Medulla oblongata (tissue), 1 donor: ENCODE results near the gene SLC26A4.
A peak's percentile ranks its signal among the peaks of the same experiment; 100 is the strongest.

Experiments used
- DNase-seq: peaks from one replicate; pipeline ENCODE4 v3.0.0-alpha.2; 2015; ENCODE audit errors: extremely low spot score

Gene SLC26A4

GRCh38 chr7:107661081-107661864, 645 bp downstream of the SLC26A4 start:
- no peak for DNase-seq

- DNase-seq, result no peak
Measured at GRCh38 chr7:107661865-107662379, 1.3 kb downstream of the SLC26A4 start.

- DNase-seq, result no peak
Measured at GRCh38 chr7:107663196-107663595, 2.6 kb downstream of the SLC26A4 start.

- no peak for DNase-seq
Measured at GRCh38 chr7:107666790-107667189, 6.2 kb downstream of the SLC26A4 start.

- DNase-seq, result no peak
Measured at GRCh38 chr7:107667341-107667740, 6.7 kb downstream of the SLC26A4 start.

GRCh38 chr7:107668296-107668695, 7.7 kb downstream of the SLC26A4 start:
- no peak for DNase-seq

- DNase-seq, result no peak
Measured at GRCh38 chr7:107672183-107672582, 11.6 kb downstream of the SLC26A4 start.

- no peak for DNase-seq
Measured at GRCh38 chr7:107676249-107676648, 15.6 kb downstream of the SLC26A4 start.

- no peak for DNase-seq
Measured at GRCh38 chr7:107678110-107678753, 17.6 kb downstream of the SLC26A4 start.

- DNase-seq, result no peak
Measured at GRCh38 chr7:107680478-107680877, 19.9 kb downstream of the SLC26A4 start.

- DNase-seq, result no peak
Measured at GRCh38 chr7:107682886-107683285, 22.3 kb downstream of the SLC26A4 start.

GRCh38 chr7:107684287-107684686, 23.7 kb downstream of the SLC26A4 start:
- DNase-seq, result no peak

- no peak for DNase-seq
Measured at GRCh38 chr7:107684947-107685463, 24.4 kb downstream of the SLC26A4 start.

GRCh38 chr7:107686816-107687387, 26.3 kb downstream of the SLC26A4 start:
- DNase-seq, result no peak

GRCh38 chr7:107687656-107688055, 27.0 kb downstream of the SLC26A4 start:
- no peak for DNase-seq

- DNase-seq, result no peak
Measured at GRCh38 chr7:107689553-107689952, 28.9 kb downstream of the SLC26A4 start.

- no peak for DNase-seq
Measured at GRCh38 chr7:107690084-107690483, 29.5 kb downstream of the SLC26A4 start.

GRCh38 chr7:107690611-107691010, 30.0 kb downstream of the SLC26A4 start:
- DNase-seq, result no peak

- DNase-seq, result no peak
Measured at GRCh38 chr7:107691716-107692115, 31.1 kb downstream of the SLC26A4 start.

GRCh38 chr7:107692501-107692900, 31.9 kb downstream of the SLC26A4 start:
- no peak for DNase-seq

- peak; percentile 35 for DNase-seq
Measured at GRCh38 chr7:107693396-107693795, 32.8 kb downstream of the SLC26A4 start.

GRCh38 chr7:107694386-107694785, 33.8 kb downstream of the SLC26A4 start:
- peak; percentile 72 for DNase-seq
